Measurements from ENCODE around the gene MORC4.
"Not testable (repeated sequence)": the region's sequence is repeated elsewhere in the genome, so short reads cannot be mapped to it uniquely, and the experiment has no call there.

Gene MORC4

DNA sequence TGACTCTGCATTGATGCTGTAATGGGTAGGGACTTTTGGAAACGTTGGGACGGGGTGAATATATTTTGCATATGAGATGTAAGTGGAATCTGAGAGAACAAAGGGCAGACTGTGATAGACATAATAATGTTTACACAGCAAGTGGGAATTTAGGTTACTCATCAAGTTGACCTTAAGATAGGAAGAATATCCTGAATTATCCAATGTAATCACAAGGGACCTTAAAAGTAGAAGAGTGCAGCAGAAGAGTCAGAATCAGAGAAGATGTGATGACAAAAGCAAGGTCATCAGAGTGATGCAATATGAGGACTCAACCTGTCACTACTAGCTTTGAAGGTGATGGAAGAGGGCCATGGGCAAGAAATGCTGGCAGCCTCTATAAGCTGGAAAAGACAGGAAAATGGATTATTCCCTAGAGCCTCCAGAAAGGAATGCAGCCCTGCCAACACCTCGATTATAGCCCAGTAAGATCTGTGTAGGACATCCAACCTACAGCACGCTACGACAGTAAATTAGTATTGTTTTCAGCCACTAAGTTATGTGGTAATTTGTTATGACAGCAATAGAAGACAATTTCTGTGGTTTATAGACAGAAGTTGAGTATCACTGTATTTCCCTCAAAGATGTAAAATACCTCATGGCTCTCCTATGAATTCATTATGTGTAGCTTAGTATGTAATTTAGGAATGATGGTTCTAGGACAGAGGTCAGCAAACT is 26.4 kb downstream of the MORC4 start:
- DNase-seq (ENCODE audit: low spot score), result no peak
- in situ Hi-C loops (cut with MboI; ENCODE audit: low sequenced_read_pairs, unreplicated experiment), result no loop called here
- TF ChIP-seq, protein P1, sequence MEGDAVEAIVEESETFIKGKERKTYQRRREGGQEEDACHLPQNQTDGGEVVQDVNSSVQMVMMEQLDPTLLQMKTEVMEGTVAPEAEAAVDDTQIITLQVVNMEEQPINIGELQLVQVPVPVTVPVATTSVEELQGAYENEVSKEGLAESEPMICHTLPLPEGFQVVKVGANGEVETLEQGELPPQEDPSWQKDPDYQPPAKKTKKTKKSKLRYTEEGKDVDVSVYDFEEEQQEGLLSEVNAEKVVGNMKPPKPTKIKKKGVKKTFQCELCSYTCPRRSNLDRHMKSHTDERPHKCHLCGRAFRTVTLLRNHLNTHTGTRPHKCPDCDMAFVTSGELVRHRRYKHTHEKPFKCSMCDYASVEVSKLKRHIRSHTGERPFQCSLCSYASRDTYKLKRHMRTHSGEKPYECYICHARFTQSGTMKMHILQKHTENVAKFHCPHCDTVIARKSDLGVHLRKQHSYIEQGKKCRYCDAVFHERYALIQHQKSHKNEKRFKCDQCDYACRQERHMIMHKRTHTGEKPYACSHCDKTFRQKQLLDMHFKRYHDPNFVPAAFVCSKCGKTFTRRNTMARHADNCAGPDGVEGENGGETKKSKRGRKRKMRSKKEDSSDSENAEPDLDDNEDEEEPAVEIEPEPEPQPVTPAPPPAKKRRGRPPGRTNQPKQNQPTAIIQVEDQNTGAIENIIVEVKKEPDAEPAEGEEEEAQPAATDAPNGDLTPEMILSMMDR (IDR thresholded peaks at IDR 0.05; ENCODE audit: borderline replicate concordance, control extremely low read depth, extremely low read depth, insufficient read depth, missing control alignments), result no peak

DNA sequence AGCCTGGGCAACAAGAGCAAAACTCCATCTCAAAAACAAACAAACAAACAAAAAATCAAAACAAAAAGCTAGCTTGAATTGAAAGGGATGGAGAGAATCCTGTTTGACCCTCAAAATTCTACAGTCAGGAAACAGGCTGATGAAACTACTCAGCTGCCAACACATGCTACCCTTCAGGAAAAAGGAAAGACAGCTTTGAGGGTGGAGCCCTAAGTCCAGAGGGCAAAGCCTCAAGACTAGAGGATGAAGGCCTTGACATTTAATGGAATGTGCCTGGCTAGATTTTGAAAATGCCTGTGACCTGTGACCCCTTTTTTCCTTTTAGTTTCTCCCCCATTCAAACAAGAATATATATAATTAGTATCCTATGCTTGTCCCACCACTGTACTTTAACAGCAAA is 27.1 kb downstream of the MORC4 start:
- in situ Hi-C loops (cut with MboI; ENCODE audit: low sequenced_read_pairs, unreplicated experiment), result no loop called here
- no peak for DNase-seq (ENCODE audit: low spot score)
- TF ChIP-seq, protein P1 (IDR thresholded peaks at IDR 0.05; ENCODE audit: borderline replicate concordance, control extremely low read depth, extremely low read depth, insufficient read depth, missing control alignments), result no peak

DNA sequence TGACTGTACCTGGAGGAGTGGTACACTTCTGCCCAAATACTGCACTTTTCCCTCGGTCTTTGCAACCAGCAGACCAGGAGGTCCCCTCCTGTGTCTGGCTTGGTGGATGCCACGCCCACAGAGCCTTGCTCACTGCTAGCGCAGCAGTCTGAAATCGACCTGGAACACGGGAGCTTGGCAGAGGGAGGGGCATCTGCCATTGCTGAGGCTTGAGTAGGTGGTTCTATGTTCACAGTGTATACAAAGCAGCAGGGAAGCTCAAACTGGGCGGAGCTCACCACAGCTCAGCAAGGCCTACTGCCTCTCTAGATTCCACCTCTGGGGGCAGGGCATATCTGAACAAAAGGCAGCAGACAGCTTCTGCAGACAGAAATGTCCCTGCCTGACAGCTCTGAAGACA is 33.5 kb downstream of the MORC4 start:
- in situ Hi-C loops (cut with MboI; ENCODE audit: low sequenced_read_pairs, unreplicated experiment), result not testable (repeated sequence)

DNA sequence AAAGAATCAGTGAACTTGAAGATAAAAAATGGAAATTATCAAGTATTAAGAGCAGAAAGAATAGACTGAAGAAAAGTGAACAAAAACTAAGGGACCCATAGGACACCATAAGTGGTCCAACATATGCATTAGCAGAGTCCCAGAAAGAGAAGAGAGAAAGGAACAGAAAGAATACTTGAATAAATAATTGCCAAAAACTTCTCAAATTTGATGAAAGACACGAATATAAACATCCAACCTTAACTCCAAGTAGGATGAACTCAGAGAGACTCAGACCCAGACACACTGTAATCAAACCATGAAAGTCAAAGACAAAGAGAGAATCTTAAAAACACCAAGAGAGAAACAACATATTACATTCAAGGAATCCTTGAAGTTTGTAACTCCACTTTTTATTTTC is 35.7 kb downstream of the MORC4 start:
- TF ChIP-seq, protein P1 (IDR thresholded peaks at IDR 0.05; ENCODE audit: borderline replicate concordance, control extremely low read depth, extremely low read depth, insufficient read depth, missing control alignments), result no peak
- in situ Hi-C loops (cut with MboI; ENCODE audit: low sequenced_read_pairs, unreplicated experiment), result no loop called here
- no peak for DNase-seq (ENCODE audit: low spot score)

More for the DNA sequence above, 33.5 kb downstream of the MORC4 start:
- DNase-seq (ENCODE audit: low spot score), result not testable (repeated sequence)

DNA sequence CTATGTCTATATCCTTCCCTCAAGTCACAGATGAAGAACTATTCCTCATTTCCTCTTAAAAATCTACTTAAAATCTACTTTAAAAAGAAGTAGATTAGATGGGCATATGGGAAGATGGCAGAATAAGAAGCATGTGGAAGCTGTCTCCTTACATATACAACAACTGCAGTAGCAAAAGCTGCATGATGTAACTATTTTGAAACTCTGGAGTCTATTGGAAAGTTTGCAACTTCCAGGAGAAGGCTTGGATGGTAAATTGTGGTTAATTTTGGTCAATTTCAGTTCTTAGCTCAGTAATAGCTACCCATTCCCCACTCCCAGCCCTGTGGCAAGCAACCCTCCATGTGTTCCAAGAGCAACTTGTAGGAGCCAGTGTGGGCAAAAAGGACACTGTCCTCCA is 36.9 kb downstream of the MORC4 start:
- DNase-seq (ENCODE audit: low spot score), result no peak
- in situ Hi-C loops (cut with MboI; ENCODE audit: low sequenced_read_pairs, unreplicated experiment), result no loop called here
- TF ChIP-seq, protein P1 (IDR thresholded peaks at IDR 0.05; ENCODE audit: borderline replicate concordance, control extremely low read depth, extremely low read depth, insufficient read depth, missing control alignments), result no peak

DNA sequence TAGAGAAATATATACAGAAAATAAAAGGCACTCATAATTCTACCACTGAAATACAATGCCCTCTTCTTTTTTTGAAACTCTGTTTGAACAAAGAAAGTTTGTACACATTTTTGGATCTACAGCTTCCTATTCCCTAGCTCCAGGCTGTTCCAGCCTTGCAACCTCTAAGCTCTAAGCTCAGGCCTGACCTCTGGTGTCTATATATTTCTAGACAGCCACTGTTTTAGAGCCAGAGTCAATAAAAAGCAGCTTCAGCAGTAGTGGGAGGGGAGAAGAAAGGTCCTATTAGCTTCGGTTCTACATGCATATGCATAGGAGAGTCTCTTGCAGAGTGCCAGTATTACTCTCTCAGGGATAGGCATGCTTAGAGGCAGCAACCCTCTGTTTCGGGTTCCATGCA is 40.1 kb downstream of the MORC4 start:
- TF ChIP-seq, protein P1 (IDR thresholded peaks at IDR 0.05; ENCODE audit: borderline replicate concordance, control extremely low read depth, extremely low read depth, insufficient read depth, missing control alignments), result no peak
- DNase-seq (ENCODE audit: low spot score), result no peak
- in situ Hi-C loops (cut with MboI; ENCODE audit: low sequenced_read_pairs, unreplicated experiment), result no loop called here

DNA sequence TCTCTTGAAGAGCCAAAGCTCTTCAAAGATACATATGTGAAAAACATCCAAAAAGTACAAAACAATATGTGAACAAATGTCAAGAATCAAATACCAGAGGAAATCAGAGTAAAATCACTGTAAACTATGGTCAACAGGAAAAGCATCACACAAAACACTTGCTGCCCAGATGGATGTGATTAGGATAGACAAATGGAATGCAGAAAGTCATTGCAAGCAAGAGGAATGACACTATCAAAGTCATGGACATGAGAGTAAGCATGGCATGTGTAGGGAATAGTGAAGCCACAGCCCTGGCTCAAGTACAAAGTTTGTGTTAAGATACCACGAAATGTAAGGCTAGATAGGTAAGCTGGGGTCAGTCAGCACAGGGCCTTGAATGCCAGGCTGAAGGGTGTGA is 42.2 kb downstream of the MORC4 start:
- TF ChIP-seq, protein P1 (IDR thresholded peaks at IDR 0.05; ENCODE audit: borderline replicate concordance, control extremely low read depth, extremely low read depth, insufficient read depth, missing control alignments), result no peak
- in situ Hi-C loops (cut with MboI; ENCODE audit: low sequenced_read_pairs, unreplicated experiment), result no loop called here
- no peak for DNase-seq (ENCODE audit: low spot score)

All from GM13976 (cell line).